Smooth muscle cell (in vitro differentiated cells): ENCODE results near the gene P3H2. TPM values are rescaled to one million over a fixed set of nuclear protein-coding genes. Genes with fewer than 3 reads are reported as not detected.

Experiments used
- DNase-seq: peaks from one replicate; lab custom pipeline; 2025; ENCODE audit not compliant: unreplicated experiment; lab: John Stamatoyannopoulos, UW
- H2AFZ ChIP-seq: fragments of 200-600 bp; sonication (generic); 2 replicates; pipeline ENCODE4 v1.6.0; 2016; ENCODE audit warnings: antibody characterized with exemption, low read depth, mild to moderate bottlenecking
- H3F3A ChIP-seq: fragments of 200-600 bp; sonication (generic); 2 replicates; pipeline ENCODE4 v1.6.0; 2017; ENCODE audit warnings: antibody characterized with exemption, low read depth
- H3K27ac ChIP-seq: fragments of 200-600 bp; sonication (generic); 2 replicates; pipeline ENCODE4 v1.5.1; 2016; ENCODE audit warnings: low read depth, mild to moderate bottlenecking
- H3K27me3 ChIP-seq: fragments of 200-600 bp; sonication (generic); 2 replicates; pipeline ENCODE4 v1.6.1; 2016; ENCODE audit warnings: low read depth, mild to moderate bottlenecking
- H3K36me3 ChIP-seq: fragments of 200-600 bp; sonication (generic); 2 replicates; pipeline ENCODE4 v1.5.1; 2016; ENCODE audit warnings: low read depth
- H3K4me1 ChIP-seq: fragments of 200-600 bp; sonication (generic); 2 replicates; pipeline ENCODE4 v1.5.1; 2016; ENCODE audit warnings: low read depth
- H3K4me2 ChIP-seq: fragments of 200-600 bp; sonication (generic); 2 replicates; pipeline ENCODE4 v1.6.0; 2016; ENCODE audit warnings: mild to moderate bottlenecking
- H3K4me3 ChIP-seq: fragments of 200-600 bp; sonication (generic); 2 replicates; pipeline ENCODE4 v1.5.1; 2016; ENCODE audit warnings: mild to moderate bottlenecking
- H3K79me2 ChIP-seq: fragments of 200-600 bp; sonication (generic); 2 replicates; pipeline ENCODE4 v1.6.0; 2016; ENCODE audit warnings: low read depth, mild to moderate bottlenecking
- H3K9ac ChIP-seq: fragments of 200-600 bp; sonication (generic); 2 replicates; pipeline ENCODE4 v1.6.0; 2016; ENCODE audit warnings: low read depth
- H3K9me3 ChIP-seq: fragments of 200-600 bp; sonication (generic); replicated peaks from 2 replicates; pipeline ENCODE4 v1.5.1; 2016; ENCODE audit warnings: low read depth
- H4K20me1 ChIP-seq: fragments of 200-600 bp; sonication (generic); 2 replicates; pipeline ENCODE4 v1.6.0; 2016; ENCODE audit warnings: low read depth
- whole genome bisulfite sequencing: methylation state at CpG from one replicate; pipeline ENCODE4 v1.1.7; 2016; ENCODE audit warnings: low lambda C conversion rate; 5-methylcytosine and 5-hydroxymethylcytosine counted together
- polyA plus RNA-seq: library from polyadenylated mRNA; unstranded; fragments of >200 nt; fragmentation: Nextera tagmentation; extraction: Ambion mirVana; gene quantifications from 2 replicates; pipeline ENCODE4 v1.2.1, GENCODE V29; 2016
- total RNA-seq: library from RNA; depleted of rRNA; stranded (reverse); fragments of >200 nt; gene quantifications from 2 replicates; pipeline ENCODE4 v1.2.3, GENCODE V29; 2014
- TF ChIP-seq, protein P1 (sequence below): fragments of 200-600 bp; sonication (generic); IDR thresholded peaks from 2 replicates; pipeline ENCODE4 v1.5.1; 2017; ENCODE audit warnings: borderline replicate concordance, mild to moderate bottlenecking, antibody characterized with exemption; ENCODE audit not compliant: insufficient read depth, poor library complexity, severe bottlenecking

The P3H2 gene
- total and polyA plus RNA-seq, 2 experiments from 2014 or later, result 6.5 to 27.3 TPM

DNA sequence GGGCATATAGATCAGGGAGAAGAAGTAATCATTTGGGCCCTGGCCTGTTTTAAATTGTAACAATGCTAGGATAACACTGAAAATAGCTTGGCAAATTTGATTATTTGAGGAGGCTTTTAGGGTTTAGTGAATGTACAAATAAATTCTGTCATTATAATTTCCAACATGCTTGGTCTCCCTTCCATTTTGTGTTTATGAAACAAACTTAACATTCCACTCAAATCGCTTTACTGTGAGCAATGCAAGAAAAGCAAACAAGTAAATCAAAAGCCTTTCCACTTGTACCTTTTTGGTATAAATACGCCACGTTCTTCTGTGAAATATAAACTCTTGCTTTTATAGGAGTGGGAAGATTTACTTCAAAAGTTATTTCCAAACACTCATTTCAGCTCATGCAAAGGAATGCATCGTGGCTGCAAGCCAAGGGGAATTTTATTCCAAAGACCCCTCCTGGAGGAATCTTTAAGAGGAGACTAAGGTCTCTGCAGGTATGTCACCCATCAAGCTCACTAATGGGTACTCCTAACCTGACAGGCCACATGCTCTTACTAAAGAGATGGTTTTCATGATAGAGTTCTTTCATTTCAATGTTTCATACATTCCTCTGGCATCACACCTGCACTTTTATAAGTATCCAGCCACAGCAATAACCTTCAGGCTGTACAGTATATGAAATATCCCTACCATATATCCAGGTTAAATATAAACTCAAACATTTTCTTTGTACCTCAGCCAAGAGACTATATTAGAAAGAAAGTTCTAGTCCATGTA, 115.2 kb downstream of the P3H2 start:
- no peak overlapping the region for H3K9ac ChIP-seq
- no peaks in the 10 kb centered on the region for H3K36me3 ChIP-seq
- WGBS, result 82% methylated on average over 4 of the region's 4 CpGs
- H4K20me1 ChIP-seq, result no peaks in the 10 kb centered on the region
- no peaks in the 10 kb centered on the region for H3K79me2 ChIP-seq
- no peak overlapping the region for H3K27ac ChIP-seq
- no peak overlapping the region for H2AFZ ChIP-seq
- H3K4me3 ChIP-seq, result no peak overlapping the region
- DNase-seq, result no peak
- no peak overlapping the region for H3K4me2 ChIP-seq
- peaks cover 15% of the 10 kb centered on the region for H3K4me1 ChIP-seq
- no peaks in the 10 kb centered on the region for H3F3A ChIP-seq
- no peaks in the 10 kb centered on the region for H3K9me3 ChIP-seq
- H3K27me3 ChIP-seq, result no peaks in the 10 kb centered on the region
- TF ChIP-seq, protein P1, sequence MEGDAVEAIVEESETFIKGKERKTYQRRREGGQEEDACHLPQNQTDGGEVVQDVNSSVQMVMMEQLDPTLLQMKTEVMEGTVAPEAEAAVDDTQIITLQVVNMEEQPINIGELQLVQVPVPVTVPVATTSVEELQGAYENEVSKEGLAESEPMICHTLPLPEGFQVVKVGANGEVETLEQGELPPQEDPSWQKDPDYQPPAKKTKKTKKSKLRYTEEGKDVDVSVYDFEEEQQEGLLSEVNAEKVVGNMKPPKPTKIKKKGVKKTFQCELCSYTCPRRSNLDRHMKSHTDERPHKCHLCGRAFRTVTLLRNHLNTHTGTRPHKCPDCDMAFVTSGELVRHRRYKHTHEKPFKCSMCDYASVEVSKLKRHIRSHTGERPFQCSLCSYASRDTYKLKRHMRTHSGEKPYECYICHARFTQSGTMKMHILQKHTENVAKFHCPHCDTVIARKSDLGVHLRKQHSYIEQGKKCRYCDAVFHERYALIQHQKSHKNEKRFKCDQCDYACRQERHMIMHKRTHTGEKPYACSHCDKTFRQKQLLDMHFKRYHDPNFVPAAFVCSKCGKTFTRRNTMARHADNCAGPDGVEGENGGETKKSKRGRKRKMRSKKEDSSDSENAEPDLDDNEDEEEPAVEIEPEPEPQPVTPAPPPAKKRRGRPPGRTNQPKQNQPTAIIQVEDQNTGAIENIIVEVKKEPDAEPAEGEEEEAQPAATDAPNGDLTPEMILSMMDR, result no peak

- WGBS, result 94% methylated on average over 5 of the region's 5 CpGs
- H2AFZ ChIP-seq, result no peak overlapping the region
- no peak for DNase-seq
- H4K20me1 ChIP-seq, result no peaks in the 10 kb centered on the region
- H3K4me3 ChIP-seq, result no peak overlapping the region
- no peaks in the 10 kb centered on the region for H3K36me3 ChIP-seq
- no peaks in the 10 kb centered on the region for H3F3A ChIP-seq
- no peak overlapping the region for H3K4me2 ChIP-seq
- H3K4me1 ChIP-seq, result peaks cover 16% of the 10 kb centered on the region
- H3K27me3 ChIP-seq, result no peaks in the 10 kb centered on the region
- no peak overlapping the region for H3K9ac ChIP-seq
- TF ChIP-seq, protein P1, result no peak
- H3K9me3 ChIP-seq, result no peaks in the 10 kb centered on the region
- H3K79me2 ChIP-seq, result no peaks in the 10 kb centered on the region
- no peak overlapping the region for H3K27ac ChIP-seq
These were observed 116.0 kb downstream of the P3H2 start for GRCh38 chr3:190004656-190005055.

- no peak for DNase-seq
- H3K9ac ChIP-seq, result no peak overlapping the region
- no peaks in the 10 kb centered on the region for H3K36me3 ChIP-seq
- no peak overlapping the region for H3K4me3 ChIP-seq
- no peaks in the 10 kb centered on the region for H3F3A ChIP-seq
- peak overlapping the region; percentile 24 for H3K27ac ChIP-seq
- no peak overlapping the region for H2AFZ ChIP-seq
- H4K20me1 ChIP-seq, result no peaks in the 10 kb centered on the region
- 63% methylated on average over 3 of the region's 3 CpGs for WGBS
- H3K79me2 ChIP-seq, result no peaks in the 10 kb centered on the region
- H3K4me1 ChIP-seq, result peaks cover 16% of the 10 kb centered on the region
- no peaks in the 10 kb centered on the region for H3K9me3 ChIP-seq
- TF ChIP-seq, protein P1, result no peak
- H3K4me2 ChIP-seq, result peak overlapping the region; percentile 60
- no peaks in the 10 kb centered on the region for H3K27me3 ChIP-seq
These were observed 117.0 kb downstream of the P3H2 start for GRCh38 chr3:190003681-190004123.

GRCh38 chr3:190003068-190003467, 117.6 kb downstream of the P3H2 start:
- Histone ChIP-seq H3K79me2 (no peaks in the 10 kb centered on the region), H4K20me1 (no peaks in the 10 kb centered on the region), H3K4me1 (peaks cover 16% of the 10 kb centered on the region), H3K9me3 (no peaks in the 10 kb centered on the region), H3F3A (no peaks in the 10 kb centered on the region), H2AFZ (no peak overlapping the region), H3K27me3 (no peaks in the 10 kb centered on the region), H3K27ac (peak overlapping the region; percentile 24), H3K4me2 (peak overlapping the region; percentile 60), H3K9ac (no peak overlapping the region), H3K4me3 (no peak overlapping the region), H3K36me3 (no peaks in the 10 kb centered on the region)
- WGBS, result 64% methylated on average over 3 of the region's 3 CpGs
- no peak for DNase-seq
- TF ChIP-seq, protein P1, result no peak
